A204.1 (cell line): ENCODE data around the gene PEDS1.
"Not testable (repeated sequence)": the region's sequence is repeated elsewhere in the genome, so short reads cannot be mapped to it uniquely, and the experiment has no call there.

ENCODE experiments used
- FAIRE-seq: peaks from 2 replicates; lab custom pipeline; 2012; peaks lifted over from hg19 to GRCh38; lab: Jason Lieb, UNC

The PEDS1 gene

GRCh38 chr20:50112512-50113419 lies 40.8 kb downstream of the PEDS1 start, which contains the start of gene UBE2V1:
TSS of gene UBE2V1 (minus strand) at chr20:50113150. CDS start at chr20:50113128, 22 bp downstream.
- FAIRE-seq: no peak

- FAIRE-seq: no peak
Observed at GRCh38 chr20:50111829-50112495, 41.6 kb downstream of the PEDS1 start.

- no peak for FAIRE-seq
Observed at GRCh38 chr20:50111120-50111828, 42.2 kb downstream of the PEDS1 start.

GRCh38 chr20:50110141-50111047 lies 43.1 kb downstream of the PEDS1 start:
- no peak for FAIRE-seq

- no peak for FAIRE-seq
Observed at GRCh38 chr20:50108556-50109235, 44.8 kb downstream of the PEDS1 start.

GRCh38 chr20:50107796-50108331 lies 45.7 kb downstream of the PEDS1 start:
- FAIRE-seq: no peak

GRCh38 chr20:50107086-50107660 lies 46.4 kb downstream of the PEDS1 start:
- no peak for FAIRE-seq

GRCh38 chr20:50106669-50107068 lies 46.9 kb downstream of the PEDS1 start:
- not testable (repeated sequence) for FAIRE-seq
